ENCODE data around the gene NMRK1.

The NMRK1 gene

DNA sequence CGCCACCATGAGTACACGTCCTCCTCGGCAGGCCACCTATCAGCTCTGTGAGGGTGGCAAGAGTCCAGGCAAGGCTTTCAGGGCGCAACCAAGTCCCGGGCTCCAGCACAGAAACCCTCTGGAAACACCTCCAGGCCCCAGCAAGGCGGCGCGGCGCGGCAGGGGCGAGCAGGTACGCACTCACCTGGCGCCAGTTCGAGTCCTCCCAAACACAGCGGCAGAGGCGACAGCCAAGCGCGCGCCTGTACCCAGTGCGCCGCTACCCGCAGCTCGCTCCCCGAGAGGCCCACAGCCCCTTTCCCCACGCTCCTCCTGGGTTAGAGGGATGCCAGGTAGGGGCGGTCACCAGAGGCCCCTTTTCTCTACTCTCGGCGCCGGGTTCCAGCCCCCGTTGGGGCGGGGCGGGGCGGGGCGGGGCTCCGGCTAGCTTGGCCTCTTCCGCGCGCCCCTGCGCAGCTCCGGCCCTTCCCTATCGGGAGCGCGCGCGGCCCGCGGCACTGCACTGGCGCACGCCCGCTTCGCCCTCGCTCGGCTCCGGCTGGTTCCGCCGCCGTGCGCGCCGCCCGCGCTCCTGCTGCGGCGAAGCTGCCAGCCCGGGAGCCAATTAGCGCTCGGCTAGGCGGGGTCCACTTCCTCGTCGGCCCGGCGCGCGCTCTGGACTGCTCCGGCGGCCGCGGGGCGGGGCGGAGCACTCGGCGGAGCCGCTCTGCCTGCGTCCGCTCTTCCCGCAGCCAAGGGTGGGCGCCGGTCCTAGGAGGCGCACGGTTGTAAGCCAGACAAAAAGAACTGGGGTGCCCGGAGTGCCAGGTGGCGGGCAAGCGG, at the start of gene NMRK1, which contains the start of gene OSTF1:
TSS of gene NMRK1 (minus strand) at position 332 of the 822 bp plus-strand sequence. CDS start 5,040 bp downstream, outside the sequence.
TSS of gene OSTF1 (plus strand) at position 691 of the 822 bp plus-strand sequence. CDS start 179 bp downstream, outside the sequence.
- DNase-seq (ENCODE audit: low read depth, low spot score) = peak; percentile 81

DNA sequence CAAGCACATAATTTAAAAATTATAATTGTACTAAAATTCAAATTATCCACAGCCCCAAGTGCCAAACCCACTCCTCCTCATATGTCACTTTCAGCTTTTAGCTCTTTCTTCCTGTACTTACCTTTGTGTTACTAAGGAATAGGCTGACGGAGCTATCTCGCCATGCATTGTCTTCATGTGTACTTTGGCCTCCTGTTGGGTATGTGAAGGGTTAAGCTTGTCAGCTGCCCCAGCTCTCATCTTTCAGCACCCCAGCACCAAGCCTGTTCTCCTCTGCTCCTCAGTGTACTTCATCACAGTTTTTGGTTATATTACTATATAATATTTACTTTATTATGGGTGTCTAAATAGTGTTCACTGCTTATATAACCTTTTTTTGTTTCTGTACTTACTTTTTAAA, 46.5 kb upstream of the NMRK1 start:
- DNase-seq (ENCODE audit: low read depth, low spot score) = no peak

DNA sequence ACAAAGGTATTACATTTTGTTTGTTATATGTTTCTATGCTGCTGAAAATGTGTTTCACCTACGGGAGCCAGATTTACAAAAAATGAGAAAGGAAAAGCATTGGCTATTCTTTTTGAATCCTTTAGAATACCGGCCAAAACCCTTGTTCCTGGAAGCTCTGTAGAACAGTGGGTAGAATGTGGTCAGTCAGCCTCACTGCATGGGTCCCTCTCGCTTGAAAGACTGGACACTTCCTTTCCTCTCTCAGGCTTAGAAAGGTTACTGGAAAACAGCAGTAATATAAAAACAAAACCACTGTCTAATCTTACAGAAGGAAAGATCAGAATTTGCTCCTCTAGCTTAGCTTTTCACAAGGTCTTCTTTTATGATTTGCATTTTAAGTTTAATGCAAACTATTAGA, 45.4 kb upstream of the NMRK1 start:
- DNase-seq (ENCODE audit: low read depth, low spot score) = no peak

DNA sequence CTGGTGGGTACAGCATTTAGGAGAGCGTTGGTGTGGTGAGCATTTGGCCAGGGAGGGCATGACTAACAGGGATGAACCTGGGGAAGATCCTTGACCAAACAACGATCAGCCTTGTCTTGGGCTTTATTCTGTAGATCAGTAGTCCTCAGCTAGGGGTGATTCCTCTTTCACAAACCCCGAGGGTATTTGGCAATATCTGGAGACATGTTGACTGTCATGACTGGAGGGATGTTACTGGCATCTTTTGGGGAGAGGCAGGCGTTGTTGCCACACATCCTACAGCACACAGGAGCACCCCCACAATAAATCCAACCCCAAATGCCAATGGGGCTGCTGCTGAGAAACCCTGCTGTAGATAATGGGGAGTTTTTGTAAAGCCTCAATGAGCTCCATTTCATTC, 44.3 kb upstream of the NMRK1 start:
- no peak for DNase-seq (ENCODE audit: low read depth, low spot score)

DNA sequence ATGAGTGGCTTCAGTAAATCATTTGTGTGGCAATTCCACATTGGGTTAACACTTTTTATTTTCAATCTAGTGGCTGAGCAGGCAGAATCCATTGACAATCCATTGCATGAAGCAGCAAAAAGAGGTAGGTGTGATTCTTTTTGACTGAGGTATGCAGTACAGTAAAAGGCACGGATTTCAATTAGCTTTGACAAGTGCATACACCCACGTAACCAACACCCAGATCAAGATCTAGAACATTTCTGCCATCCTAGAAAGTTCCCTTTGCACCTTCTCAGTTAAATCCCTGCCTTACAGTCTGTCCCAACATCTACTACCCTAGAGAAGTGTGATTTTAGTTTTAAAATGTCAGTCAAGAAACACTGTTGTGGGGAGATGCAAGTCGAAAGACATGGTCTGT, 43.7 kb upstream of the NMRK1 start:
- no peak for DNase-seq (ENCODE audit: low read depth, low spot score)

DNA sequence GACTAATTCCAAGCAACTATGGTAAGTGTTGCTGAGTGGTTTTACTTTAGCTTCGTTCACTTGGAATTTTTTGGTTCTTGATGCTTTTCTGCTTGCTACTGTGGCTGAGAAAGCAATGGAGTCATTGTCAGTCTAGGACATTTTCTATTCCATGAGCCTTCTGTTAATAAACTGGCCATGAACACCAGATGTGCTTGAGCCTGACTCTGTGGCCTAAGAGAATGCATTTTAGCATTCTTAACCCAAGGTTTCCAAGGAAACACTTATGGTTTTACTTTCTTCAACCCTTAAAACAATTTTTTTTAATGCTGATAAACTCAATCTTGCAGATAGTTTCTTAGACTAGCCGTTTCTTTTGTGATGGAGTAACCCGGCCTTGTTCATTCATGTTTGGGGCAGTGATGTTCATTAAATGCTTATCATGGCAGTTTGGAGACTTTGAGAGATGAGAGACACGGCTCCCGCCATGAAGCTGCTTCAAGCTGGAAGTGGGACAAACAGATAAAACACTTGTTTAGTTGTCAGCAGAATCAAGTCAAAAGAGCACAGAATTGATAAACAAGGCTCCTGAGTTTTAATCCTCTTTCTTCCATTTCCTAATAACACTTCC, 42.8 kb upstream of the NMRK1 start:
- DNase-seq (ENCODE audit: low read depth, low spot score) = no peak

DNA sequence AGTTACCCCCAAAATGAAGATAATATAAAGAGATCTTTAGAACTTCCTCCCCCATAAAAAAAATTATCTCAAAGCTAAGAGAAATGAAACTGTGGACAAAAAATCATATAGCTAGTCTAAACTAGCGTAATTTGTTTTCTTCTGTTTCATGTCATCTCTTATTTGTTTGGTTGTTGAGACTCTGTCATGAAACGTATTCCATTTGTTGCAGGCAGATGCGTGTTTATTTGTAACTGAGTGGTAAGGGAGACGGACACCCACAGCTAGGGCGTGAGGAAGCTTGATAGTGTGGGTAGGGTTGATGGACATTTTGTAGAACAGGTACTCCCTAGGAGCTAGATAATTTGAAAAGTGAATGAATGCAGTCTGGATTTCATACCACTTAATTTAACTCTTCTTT, 42.2 kb upstream of the NMRK1 start:
- no peak for DNase-seq (ENCODE audit: low read depth, low spot score)

DNA sequence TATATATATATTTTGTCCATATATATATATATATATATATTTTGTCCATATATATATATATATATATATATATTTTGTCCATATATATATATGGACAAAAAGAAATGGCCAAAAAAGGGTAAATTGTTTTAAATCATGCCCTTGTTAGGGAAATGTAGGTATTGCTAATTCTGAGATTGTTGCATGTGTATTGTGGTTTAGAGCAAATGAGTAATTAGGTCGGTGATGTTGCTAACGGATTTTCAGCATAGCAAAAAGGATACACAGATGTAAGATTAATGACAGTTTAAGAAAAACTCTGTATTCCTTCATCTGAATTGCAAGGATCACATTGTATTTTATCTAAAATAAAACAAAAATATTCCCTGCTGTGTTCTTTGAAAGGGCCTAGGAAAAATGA, 40.6 kb upstream of the NMRK1 start:
- no peak for DNase-seq (ENCODE audit: low read depth, low spot score)

DNA sequence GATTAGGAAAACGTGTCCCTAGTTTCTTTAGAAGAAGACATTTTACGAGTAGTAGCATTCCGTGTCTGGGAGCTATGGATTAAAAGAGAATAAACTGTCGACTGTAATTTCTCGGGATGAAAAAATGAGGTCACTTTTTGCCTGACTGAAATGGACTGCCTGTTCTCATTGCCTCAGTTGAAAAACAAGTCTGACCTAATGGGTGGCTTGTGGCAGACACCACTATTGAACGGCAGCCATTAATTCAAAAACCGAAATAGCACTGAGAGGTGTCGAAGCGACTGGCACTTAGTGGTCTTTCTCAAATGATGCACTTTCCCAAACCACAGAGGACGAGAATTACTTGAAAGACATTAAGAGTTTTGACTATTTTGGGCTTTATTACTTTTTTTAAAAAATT, 35.7 kb upstream of the NMRK1 start:
- DNase-seq (ENCODE audit: low read depth, low spot score) = no peak

DNA sequence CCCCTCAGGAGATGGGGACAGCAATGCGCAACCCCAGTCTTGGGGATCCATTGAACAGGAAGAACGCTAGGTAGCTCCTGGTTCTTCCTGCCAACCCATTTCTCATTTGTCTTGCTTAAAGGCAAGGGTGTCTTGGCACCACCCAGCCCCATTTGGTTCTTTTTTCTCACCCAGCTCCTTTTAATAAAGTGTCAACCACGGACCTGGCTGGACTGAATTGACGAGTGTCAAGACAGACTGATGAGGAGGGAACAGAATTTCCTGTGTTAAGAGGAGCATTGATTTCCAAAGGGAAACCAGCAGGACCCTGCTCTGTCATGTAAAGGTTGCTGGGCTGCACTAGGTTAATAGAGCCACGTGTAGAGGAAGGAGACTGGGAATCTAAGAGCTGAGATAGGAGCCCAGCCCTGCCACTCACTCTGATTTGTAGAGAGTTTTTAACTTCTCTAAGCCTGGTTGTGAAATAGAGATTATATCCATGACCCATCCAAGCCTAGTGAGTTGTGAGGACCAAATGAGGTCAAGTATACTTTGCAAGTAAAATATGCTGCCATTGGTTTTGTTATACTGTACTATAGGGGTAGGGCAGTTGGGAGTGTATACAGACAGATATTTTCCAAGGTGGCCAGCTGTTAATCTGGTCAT, 34.1 kb upstream of the NMRK1 start:
- DNase-seq (ENCODE audit: low read depth, low spot score) = no peak

DNA sequence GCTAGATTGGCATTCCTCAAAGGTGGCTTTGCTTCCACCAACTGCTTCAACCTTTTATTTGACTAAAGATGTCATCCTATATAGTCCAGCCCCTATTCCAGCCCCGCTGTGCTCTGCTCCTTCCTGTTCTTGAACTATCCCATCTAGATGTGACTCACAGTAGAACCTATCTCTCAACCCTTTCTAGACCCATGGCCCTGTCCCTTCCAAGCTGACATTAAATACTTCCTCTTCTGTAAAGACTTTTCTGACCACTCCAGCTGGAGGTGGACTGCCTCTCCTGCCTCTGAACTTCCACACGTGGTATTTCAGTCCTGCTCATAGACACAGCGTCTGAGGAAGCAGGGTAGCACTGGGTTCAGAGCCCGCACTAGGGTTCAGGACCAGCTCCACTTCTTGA, 32.7 kb upstream of the NMRK1 start:
- DNase-seq (ENCODE audit: low read depth, low spot score) = no peak

DNA sequence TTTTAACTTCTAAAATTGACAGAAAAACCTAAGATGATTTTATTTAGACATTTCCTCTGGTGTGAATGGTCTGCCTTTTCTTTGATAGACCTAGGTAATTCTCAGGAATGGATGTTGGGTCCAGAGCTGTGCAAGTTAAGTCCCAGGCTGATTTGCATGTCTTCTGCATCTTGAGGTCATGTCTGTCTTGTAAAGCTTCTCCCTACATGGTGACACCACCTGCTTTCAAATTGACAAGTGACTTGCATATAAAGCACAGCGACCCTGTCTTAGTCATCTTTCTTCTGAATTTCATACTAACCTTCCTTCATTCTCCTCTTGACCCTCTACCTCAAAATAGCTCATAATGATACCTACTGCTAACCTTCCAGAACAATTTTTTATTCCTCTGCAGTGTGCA, 29.6 kb upstream of the NMRK1 start:
- DNase-seq (ENCODE audit: low read depth, low spot score) = no peak

DNA sequence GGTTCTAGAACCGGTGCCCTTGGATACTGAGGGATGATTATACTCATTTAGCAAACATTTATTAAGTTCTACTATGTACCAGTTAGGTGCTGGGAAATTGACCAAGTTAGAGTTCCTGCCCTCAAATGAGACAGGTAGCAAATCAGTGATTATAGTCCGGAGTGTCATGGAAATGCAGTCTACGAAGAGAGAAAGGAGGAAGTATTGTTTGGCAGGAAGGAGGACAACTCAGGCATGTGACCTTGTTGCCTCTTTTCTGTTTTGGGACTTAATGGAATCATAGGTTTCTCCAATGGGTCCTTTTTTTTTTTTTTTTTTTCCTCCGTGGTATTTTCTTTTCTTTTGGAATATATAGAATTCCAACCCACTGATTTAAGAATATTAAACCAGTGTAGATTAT, 28.4 kb upstream of the NMRK1 start:
- no peak for DNase-seq (ENCODE audit: low read depth, low spot score)

DNA sequence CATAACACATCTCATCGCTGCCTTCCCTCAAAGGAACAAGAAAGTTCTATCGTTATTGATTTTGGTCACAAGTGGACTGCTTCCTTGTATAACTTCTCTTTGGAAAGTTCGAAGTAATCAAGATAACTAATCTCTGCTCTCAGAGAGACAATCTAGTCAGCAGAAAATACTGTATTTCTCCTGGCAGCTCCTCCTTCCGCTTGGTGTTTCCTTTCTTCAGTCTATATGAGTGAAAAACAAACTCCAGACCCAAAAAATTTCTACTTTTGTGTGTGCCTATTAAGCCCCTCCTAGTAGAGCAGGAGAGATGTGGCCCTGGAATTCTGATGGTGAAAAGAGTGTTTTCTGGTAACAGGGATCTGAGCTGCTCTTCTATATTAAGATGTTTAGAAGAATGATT, 24.8 kb upstream of the NMRK1 start:
- DNase-seq (ENCODE audit: low read depth, low spot score) = no peak

DNA sequence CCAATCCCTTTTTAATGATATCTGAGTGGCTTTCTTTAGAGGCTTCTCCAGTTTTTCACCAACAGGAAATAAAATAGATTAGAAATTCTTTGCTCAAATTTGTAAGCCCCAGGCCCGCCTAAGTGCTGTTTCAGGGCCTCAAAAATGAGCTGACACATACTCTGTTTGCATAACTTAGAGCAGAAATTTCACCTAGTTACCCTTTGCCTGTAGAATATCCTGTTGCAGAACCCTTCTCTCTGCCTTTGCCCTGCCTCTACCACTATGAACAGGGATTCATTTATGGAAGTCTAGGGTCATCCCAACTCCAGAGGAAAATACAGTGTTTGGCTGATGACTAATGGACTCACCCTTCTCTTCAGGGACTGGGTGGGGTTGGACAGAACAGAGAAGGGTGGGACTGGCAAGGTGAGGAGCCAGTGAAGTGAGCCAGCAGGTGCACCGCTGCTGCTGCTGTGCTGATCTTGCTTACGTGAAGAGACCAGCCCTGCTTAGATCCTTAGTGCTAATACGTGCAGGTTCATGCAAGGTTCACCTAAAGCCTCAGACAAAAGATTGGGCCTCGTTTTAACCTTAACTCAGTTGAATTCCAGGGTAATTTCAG, 23.2 kb upstream of the NMRK1 start:
- DNase-seq (ENCODE audit: low read depth, low spot score) = no peak

DNA sequence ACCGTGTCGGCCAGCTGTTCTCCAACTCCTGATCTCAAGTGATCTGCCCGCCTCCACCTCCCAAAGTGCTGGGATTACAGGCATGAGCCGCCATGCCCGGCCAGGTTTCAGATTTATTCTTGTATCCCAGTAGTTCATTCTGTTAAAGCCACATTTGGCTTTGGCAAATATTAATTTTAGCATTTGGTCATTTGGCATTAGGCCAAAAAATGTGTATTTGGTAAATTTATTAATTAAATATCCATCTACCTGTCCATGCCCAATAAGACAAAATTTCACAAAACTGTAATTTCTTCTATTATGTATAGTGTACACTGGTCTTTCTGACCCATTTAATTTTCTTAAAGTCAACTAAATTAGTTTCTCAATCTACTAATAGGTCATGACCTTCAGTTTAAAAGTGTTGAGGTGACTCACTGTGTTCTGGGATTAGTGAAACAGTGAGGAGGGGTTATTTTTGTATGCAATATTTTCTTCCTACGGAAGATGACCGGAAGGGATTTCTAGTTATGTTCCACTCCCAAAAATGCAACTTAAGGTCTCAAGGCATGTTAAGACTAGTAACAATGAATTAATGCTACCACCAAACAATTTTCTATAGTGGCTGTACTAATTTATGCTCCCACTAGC, 21.4 kb upstream of the NMRK1 start:
- DNase-seq (ENCODE audit: low read depth, low spot score) = no peak

DNA sequence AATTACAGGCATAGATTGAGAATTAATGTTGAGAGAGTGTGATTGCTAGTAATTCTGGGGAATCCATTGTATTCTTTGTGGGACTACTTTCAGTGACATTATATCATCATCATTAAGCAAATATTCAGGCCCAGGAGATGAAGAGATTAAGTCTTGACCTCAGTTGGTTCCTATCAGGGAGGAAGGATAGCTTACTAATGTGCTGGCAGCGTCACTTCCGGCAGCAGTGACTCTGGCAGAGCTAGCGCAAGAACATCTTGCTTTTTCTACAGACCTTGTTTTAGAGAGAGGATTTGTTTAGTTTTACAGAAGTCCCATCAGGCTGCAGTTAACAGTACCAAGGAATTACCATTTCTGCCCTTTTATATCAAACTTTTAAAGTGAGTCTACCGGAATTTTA, 20.6 kb upstream of the NMRK1 start:
- DNase-seq (ENCODE audit: low read depth, low spot score) = no peak

DNA sequence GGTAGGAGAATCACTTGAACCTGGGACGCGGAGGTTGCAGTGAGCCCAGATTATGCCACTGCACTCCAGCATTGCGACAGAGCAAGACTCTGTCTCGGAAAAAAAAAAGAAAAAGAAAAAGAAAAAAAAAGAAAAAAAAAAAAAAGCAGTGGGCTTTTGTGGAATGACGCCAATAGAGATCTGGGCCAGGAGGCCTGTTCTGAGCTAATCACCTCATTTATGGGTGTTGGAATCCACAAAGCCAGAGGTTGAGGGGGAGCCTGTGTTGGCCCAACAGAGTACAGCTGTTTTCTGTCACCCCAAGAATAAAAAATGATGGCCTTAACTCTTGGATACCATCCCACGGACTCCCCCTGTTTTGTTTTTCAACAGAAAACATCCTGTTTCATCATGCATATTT, 18.9 kb upstream of the NMRK1 start:
- DNase-seq (ENCODE audit: low read depth, low spot score) = no peak

DNA sequence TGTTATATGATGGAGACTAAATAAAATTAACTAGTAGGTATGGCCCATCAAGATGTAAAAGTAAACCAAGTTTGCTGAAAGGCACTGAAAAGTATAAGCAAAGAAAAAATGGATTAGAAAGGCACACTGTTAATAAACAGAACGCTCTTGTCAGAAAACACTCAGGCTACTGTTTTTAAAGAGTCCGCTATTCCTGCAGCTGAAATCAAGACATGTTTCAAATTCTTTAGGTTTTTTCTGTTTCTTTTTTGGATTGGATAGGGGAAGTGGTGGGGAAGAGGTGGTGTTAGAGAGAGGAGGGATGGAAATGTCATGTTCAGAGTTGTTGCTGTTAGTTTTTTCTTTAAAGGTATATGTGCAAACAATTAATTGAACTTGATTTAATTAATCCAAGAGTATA, 17.9 kb upstream of the NMRK1 start:
- no peak for DNase-seq (ENCODE audit: low read depth, low spot score)

DNA sequence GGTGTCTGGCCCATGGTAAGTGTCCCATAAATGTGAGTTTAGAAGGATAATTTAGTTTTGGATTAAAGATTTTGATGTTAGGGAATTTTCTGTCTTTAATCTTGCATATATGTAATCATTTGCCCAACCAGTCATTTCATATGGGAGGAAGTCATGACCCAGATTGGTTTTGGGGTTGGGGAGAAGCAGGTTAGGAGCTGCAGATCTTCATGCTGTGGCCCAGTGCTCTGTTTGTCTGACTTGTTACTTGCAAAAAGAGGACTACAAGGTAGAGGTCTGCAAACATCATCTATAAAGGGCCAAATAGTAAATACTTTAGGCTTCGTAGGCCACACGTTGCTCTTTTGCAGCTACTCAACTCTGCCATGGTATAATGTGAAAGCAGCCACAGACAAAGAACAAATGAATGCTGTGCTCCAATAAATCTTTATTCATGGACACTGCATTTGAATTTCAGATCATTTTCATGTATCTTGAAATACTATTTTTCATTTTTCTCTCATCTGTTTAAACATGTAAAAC, 17.1 kb upstream of the NMRK1 start:
- DNase-seq (ENCODE audit: low read depth, low spot score) = no peak

DNA sequence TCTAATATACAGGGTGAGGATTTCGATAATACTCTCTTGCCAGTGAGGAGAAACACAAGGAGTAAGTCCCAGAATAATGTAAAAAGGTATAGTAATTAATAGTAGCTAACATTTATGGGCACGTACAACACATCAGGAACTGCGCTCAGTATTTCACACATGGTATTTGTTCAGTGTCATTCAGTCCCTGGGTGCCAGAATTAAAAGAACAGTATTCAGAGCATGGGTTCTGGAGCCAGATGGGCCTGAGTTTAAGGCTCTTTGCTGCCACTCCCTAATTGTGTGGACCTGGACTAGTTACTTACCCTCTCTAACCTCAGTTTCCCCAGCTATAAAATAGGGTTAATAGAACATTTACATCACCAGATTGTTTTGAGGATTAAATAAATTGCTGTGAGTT, 16.7 kb upstream of the NMRK1 start:
- no peak for DNase-seq (ENCODE audit: low read depth, low spot score)
